Measurements from ENCODE around the gene MTG2.

The MTG2 gene

GRCh38 chr20:62186887-62187866, 4.3 kb downstream of the MTG2 start:
- DNase-seq (ENCODE audit: low read depth): peak; percentile 16

- no peak for DNase-seq (ENCODE audit: low read depth)
These were observed 8.0 kb downstream of the MTG2 start for GRCh38 chr20:62190639-62191411.

GRCh38 chr20:62191781-62192559, 9.1 kb downstream of the MTG2 start:
- no peak for DNase-seq (ENCODE audit: low read depth)

- DNase-seq (ENCODE audit: low read depth): no peak
These were observed 9.8 kb downstream of the MTG2 start for GRCh38 chr20:62192635-62193034.

GRCh38 chr20:62193079-62194025, 10.5 kb downstream of the MTG2 start:
- no peak for DNase-seq (ENCODE audit: low read depth)

GRCh38 chr20:62195075-62195405, 12.2 kb downstream of the MTG2 start:
- no peak for DNase-seq (ENCODE audit: low read depth)

GRCh38 chr20:62195736-62196135, 12.9 kb downstream of the MTG2 start:
- DNase-seq (ENCODE audit: low read depth): no peak

- DNase-seq (ENCODE audit: low read depth): no peak
These were observed 13.5 kb downstream of the MTG2 start for GRCh38 chr20:62196286-62196685.

- DNase-seq (ENCODE audit: low read depth): no peak
These were observed 14.5 kb downstream of the MTG2 start for GRCh38 chr20:62197311-62197710.

- no peak for DNase-seq (ENCODE audit: low read depth)
These were observed 15.0 kb downstream of the MTG2 start for GRCh38 chr20:62197801-62198200.

- no peak for DNase-seq (ENCODE audit: low read depth)
These were observed 15.7 kb downstream of the MTG2 start for GRCh38 chr20:62198496-62198895.

- DNase-seq (ENCODE audit: low read depth): no peak
These were observed 16.1 kb downstream of the MTG2 start for GRCh38 chr20:62198931-62199330.

- DNase-seq (ENCODE audit: low read depth): no peak
These were observed 17.8 kb downstream of the MTG2 start for GRCh38 chr20:62200491-62201172.

- no peak for DNase-seq (ENCODE audit: low read depth)
These were observed 18.6 kb downstream of the MTG2 start for GRCh38 chr20:62201173-62202082.

- DNase-seq (ENCODE audit: low read depth): peak; percentile 31
These were observed 19.2 kb downstream of the MTG2 start for GRCh38 chr20:62202083-62202395.

GRCh38 chr20:62202676-62203377, 20.0 kb downstream of the MTG2 start:
- no peak for DNase-seq (ENCODE audit: low read depth)

- peak; percentile 74 for DNase-seq (ENCODE audit: low read depth)
These were observed 20.7 kb downstream of the MTG2 start for GRCh38 chr20:62203378-62204030.

- DNase-seq (ENCODE audit: low read depth): no peak
These were observed 23.0 kb downstream of the MTG2 start for GRCh38 chr20:62205618-62206387.
